ENCODE results near the gene IL21R.

The IL21R gene

GRCh38 chr16:27401768-27402568, at the start of gene IL21R:
IL21R (plus strand) TSS chr16:27402174; CDS start chr16:27430072, 27,898 bp downstream.
- FAIRE-seq = no peak

DNA sequence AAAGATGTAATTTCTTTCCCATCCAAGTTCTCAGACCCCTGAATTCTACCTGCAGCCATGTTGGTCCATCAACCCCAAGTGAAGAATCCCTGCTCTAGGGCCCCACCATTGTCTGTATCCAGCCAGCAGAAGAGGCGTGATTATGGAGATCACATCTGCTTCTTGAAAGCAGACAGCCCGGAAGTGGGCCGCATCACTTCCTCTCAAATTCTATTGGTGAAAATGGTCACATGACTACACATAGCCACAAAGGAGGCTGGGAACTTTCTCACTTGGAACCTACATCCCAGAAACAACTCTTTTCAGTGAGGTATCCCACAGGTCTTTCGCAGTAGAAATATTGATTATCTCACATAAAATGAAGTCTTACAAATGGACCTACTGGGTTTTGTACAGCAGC, 48.1 kb upstream of the IL21R start:
- no peak for FAIRE-seq

- no peak for FAIRE-seq
Observed at GRCh38 chr16:27355610-27356009, 46.4 kb upstream of the IL21R start.

GRCh38 chr16:27356794-27357193, 45.2 kb upstream of the IL21R start:
- no peak for FAIRE-seq

- FAIRE-seq = no peak
Observed at GRCh38 chr16:27359051-27359450, 42.9 kb upstream of the IL21R start.

DNA sequence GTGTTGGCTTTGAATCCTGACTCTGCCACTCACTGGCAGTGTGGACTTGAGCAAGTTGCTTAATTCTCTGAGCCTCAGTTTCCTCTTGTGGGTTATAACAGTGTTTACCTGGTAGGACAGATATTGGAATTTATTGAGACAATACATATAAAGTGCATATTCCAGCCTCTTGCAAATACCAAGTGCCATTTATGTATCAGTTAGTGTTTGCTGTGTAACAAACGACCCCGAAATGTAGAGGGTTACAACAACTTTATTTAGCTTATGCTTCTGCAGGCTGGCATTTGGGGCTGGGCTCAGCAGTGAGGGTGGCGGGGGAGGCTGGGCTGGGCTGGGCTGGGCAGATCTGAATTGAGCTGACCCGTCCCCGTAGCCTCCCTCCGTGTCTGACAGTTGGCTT, 42.4 kb upstream of the IL21R start:
- FAIRE-seq = no peak

DNA sequence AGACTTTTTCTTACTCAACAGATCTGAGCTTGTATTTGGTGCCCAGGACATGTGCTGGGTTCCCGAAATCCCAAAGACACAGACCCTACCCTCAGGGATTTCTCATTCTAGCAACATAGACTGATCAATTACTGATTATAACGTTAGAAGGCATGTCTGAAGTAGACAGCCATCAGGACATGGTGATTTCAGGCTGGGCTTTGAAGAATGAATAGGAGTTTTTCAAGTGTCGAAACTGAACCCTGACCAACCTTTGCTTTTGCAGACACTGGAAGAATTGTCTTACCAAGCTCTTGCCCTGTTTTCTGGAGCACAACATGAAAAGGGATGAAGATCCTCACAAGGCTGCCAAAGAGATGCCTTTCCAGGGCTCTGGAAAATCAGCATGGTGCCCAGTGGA, 40.0 kb upstream of the IL21R start:
- no peak for FAIRE-seq

DNA sequence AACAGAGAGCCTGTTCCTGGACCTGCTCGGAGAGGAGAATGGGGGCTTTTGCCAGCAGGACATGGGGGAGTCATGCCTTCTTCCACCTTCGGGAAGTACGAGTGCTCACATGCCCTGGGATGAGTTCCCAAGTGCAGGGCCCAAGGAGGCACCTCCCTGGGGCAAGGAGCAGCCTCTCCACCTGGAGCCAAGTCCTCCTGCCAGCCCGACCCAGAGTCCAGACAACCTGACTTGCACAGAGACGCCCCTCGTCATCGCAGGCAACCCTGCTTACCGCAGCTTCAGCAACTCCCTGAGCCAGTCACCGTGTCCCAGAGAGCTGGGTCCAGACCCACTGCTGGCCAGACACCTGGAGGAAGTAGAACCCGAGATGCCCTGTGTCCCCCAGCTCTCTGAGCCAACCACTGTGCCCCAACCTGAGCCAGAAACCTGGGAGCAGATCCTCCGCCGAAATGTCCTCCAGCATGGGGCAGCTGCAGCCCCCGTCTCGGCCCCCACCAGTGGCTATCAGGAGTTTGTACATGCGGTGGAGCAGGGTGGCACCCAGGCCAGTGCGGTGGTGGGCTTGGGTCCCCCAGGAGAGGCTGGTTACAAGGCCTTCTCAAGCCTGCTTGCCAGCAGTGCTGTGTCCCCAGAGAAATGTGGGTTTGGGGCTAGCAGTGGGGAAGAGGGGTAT, 39.3 kb upstream of the IL21R start:
- no peak for FAIRE-seq

GRCh38 chr16:27363246-27363632, 38.7 kb upstream of the IL21R start:
- FAIRE-seq = no peak

DNA sequence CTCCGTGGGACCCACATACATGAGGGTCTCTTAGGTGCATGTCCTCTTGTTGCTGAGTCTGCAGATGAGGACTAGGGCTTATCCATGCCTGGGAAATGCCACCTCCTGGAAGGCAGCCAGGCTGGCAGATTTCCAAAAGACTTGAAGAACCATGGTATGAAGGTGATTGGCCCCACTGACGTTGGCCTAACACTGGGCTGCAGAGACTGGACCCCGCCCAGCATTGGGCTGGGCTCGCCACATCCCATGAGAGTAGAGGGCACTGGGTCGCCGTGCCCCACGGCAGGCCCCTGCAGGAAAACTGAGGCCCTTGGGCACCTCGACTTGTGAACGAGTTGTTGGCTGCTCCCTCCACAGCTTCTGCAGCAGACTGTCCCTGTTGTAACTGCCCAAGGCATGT, 38.2 kb upstream of the IL21R start:
- FAIRE-seq = no peak

- FAIRE-seq = no peak
Observed at GRCh38 chr16:27364493-27365141, 37.4 kb upstream of the IL21R start.

- FAIRE-seq = no peak
Observed at GRCh38 chr16:27365142-27366089, 36.6 kb upstream of the IL21R start.

GRCh38 chr16:27366687-27367460, 35.1 kb upstream of the IL21R start:
- no peak for FAIRE-seq

DNA sequence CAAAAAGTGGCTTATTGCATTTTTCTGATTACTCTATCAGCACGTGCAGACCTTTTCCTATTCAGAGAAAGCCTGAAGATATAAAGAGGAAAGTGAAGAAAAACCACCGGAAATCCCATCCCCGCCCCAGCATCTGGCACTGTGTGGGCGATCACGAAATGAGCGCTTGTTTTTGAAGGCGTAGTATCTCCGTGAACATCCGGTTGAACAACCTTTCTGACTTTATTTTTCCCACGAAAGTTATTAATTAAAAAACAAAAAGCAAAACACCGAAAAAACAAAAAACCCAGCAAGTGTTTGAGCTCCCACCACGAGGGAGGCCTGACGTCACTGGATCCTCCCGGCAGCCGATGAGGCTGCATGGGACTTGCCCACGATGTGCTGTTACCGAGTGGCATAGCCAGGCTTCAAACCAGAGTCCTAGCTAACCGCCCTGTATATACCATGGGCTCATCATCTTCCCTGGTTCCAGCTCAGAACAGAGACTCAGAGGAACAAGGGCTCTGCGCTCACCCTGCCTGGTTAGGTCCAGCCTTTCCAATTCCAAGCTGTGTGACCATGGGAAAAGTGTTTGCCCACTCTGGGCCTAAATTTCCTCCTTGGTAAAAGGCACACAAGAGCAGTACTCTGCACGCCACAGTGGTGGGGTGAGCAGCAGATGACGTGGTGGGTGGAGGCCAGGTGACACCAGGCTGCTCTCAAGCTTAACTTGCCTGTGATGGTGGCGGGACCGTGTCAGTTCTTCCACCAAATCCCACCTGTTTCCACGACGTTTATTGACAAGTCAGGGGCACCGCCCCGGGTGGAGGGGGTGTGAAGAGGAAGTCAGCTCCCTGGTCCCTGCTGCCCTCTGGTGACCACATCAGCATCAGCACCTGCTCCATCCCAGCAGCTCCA, 34.3 kb upstream of the IL21R start:
- FAIRE-seq = no peak

DNA sequence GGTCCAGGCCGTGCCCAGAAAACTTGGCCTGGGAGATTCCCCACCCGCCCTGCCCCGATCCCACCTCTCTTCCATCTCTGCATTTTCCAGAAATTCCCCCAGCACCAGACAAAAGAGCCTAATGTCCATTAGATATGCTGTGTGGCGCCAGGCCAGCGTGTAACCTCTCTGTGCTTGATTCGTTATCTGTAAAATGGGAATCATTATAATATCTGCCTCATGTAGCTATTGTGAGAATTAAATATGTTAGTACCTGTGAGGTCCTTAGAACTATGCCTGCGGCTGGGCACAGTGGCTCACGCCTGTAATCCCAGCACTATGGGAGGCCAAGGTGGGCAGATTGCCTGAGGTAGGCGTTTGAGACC, 33.6 kb upstream of the IL21R start:
- FAIRE-seq = no peak

GRCh38 chr16:27369806-27370205, 32.2 kb upstream of the IL21R start:
- no peak for FAIRE-seq

DNA sequence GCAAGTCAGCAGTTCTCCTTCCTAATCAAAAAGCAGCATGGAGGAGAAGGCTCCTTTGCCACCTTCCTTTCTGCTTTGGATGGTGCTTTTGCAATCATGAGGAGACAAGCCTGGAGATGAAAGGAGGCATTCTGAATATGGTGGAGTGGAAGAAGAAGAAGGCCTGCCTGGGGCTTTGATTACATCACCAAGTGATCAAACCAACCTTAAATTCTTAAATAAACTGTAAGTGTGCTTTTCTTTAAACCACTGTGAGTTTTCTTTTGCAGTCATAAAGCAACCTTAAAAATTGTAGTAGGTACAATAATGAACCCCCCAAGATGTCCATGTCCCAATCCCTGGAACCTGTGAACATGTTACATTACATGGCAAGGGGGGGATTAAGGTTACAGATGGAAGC, 31.7 kb upstream of the IL21R start:
- no peak for FAIRE-seq

- no peak for FAIRE-seq
Observed at GRCh38 chr16:27373312-27373711, 28.7 kb upstream of the IL21R start.

GRCh38 chr16:27374221-27374803, 27.7 kb upstream of the IL21R start:
- FAIRE-seq = no peak

GRCh38 chr16:27374804-27375425, 27.1 kb upstream of the IL21R start:
- no peak for FAIRE-seq
